ENCODE measurements around the gene SCARF1. TPM values are rescaled to one million over a fixed set of nuclear protein-coding genes. Genes with fewer than 3 reads are reported as not detected.
"Not testable (repeated sequence)": the region's sequence is repeated elsewhere in the genome, so short reads cannot be mapped to it uniquely, and the experiment has no call there.

Gene SCARF1
- total and polyA plus RNA-seq, 2 experiments from 2014 or later = 0.14 TPM; not detected in 1

GRCh38 chr17:1673041-1673785 is 27.7 kb upstream of the SCARF1 start:
- no peak overlapping the region for H3K9ac ChIP-seq
- peaks cover 70% of the 10 kb centered on the region for H3K36me3 ChIP-seq (ENCODE audit: low read depth)
- no peak overlapping the region for H2AFZ ChIP-seq
- H3F3A ChIP-seq (ENCODE audit: insufficient read depth) = peaks cover 26% of the 10 kb centered on the region
- no peaks in the 10 kb centered on the region for H4K20me1 ChIP-seq (ENCODE audit: insufficient read depth)
- H3K4me3 ChIP-seq = no peak overlapping the region
- TF ChIP-seq EZH2 (IDR thresholded peaks at IDR 0.05; ENCODE audit: insufficient read depth, poor library complexity, severe bottlenecking) (no peak), EZH2phosphoT487 (IDR thresholded peaks at IDR 0.05; ENCODE audit: insufficient read depth, low read depth) (no peak)
- H3K4me1 ChIP-seq (ENCODE audit: insufficient read depth) = peaks cover 12% of the 10 kb centered on the region
- in situ Hi-C loops (cut with MboI) = no loop called here
- 91 to 92% methylated on average over 25 to 26 of the region's 26 CpGs for WGBS, 2 experiments (ENCODE audit: low coverage in 1 of 2, low lambda C conversion rate in 2 of 2, missing lambda C conversion rate in 2 of 2)
- peaks cover 58% of the 10 kb centered on the region for H3K79me2 ChIP-seq (ENCODE audit: insufficient read depth)
- H3K4me2 ChIP-seq (ENCODE audit: unreplicated experiment) = no peak overlapping the region
- DNase-seq = no peak
- H3K27me3 ChIP-seq (replicated peaks; ENCODE audit: insufficient read depth) = no peaks in the 10 kb centered on the region
- no peaks in the 10 kb centered on the region for H3K9me3 ChIP-seq (ENCODE audit: low read depth)
- H3K9me2 ChIP-seq (ENCODE audit: insufficient read depth) = no peaks in the 10 kb centered on the region
- H3K27ac ChIP-seq = no peak overlapping the region

GRCh38 chr17:1663934-1664333 is 18.4 kb upstream of the SCARF1 start:
- DNase-seq; in situ Hi-C loops (cut with MboI); H3K27ac ChIP-seq; H3K9me2 ChIP-seq (ENCODE audit: insufficient read depth); H2AFZ ChIP-seq; H4K20me1 ChIP-seq (ENCODE audit: insufficient read depth); H3K9ac ChIP-seq; H3K27me3 ChIP-seq (replicated peaks; ENCODE audit: insufficient read depth); H3K4me3 ChIP-seq; H3K9me3 ChIP-seq (ENCODE audit: low read depth); H3K4me1 ChIP-seq (ENCODE audit: insufficient read depth); H3K4me2 ChIP-seq (ENCODE audit: unreplicated experiment): not testable (repeated sequence)
- WGBS, 2 experiments (ENCODE audit: low coverage in 1 of 2, low lambda C conversion rate in 2 of 2, missing lambda C conversion rate in 2 of 2) = 82 to 86% methylated on average over 5 of the region's 5 CpGs
- peaks cover 70% of the 10 kb centered on the region for H3K79me2 ChIP-seq (ENCODE audit: insufficient read depth)
- H3F3A ChIP-seq (ENCODE audit: insufficient read depth) = peaks cover 10% of the 10 kb centered on the region
- peaks cover 62% of the 10 kb centered on the region for H3K36me3 ChIP-seq (ENCODE audit: low read depth)

DNA sequence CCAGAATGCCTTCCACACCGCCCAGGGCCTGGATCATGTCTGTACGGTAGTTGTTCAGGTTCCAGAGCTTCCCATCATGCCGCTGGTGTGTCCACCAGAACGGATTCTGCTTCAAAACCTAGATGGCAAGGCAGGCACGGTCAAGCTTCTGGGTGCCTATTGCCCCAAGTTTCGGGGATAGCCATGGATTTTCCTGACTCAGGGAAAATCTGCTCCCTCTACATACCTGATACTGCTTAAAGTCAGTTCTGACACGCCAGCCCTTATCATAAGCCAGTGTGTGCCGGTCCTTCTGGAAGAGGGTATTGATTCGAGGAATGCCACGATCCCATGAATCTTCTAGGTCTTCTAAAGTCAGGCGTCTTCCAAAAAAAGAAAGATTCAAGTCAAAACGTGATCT is 15.5 kb upstream of the SCARF1 start:
- Histone ChIP-seq H3K79me2 (ENCODE audit: insufficient read depth) (peaks cover 51% of the 10 kb centered on the region), H3K36me3 (ENCODE audit: low read depth) (peaks cover 75% of the 10 kb centered on the region), H4K20me1 (ENCODE audit: insufficient read depth) (no peaks in the 10 kb centered on the region; the same call in 1 of the 2 replicates), H3K27ac (no peak overlapping the region), H3K9me3 (ENCODE audit: low read depth) (no peaks in the 10 kb centered on the region), H3K4me3 (no peak overlapping the region), H2AFZ (no peak overlapping the region), H3F3A (ENCODE audit: insufficient read depth) (peaks cover 10% of the 10 kb centered on the region; the same call in 1 of the 2 replicates), H3K27me3 (replicated peaks; ENCODE audit: insufficient read depth) (no peaks in the 10 kb centered on the region), H3K9ac (no peak overlapping the region), H3K4me2 (ENCODE audit: unreplicated experiment) (no peak overlapping the region), H3K9me2 (ENCODE audit: insufficient read depth) (no peaks in the 10 kb centered on the region), H3K4me1 (ENCODE audit: insufficient read depth) (no peaks in the 10 kb centered on the region)
- in situ Hi-C loops (cut with MboI) = no loop called here
- DNase-seq = no peak
- 88 to 91% methylated on average over 12 of the region's 12 CpGs for WGBS, 2 experiments (ENCODE audit: low coverage in 1 of 2, low lambda C conversion rate in 2 of 2, missing lambda C conversion rate in 2 of 2)
- no peak for TF ChIP-seq EZH2phosphoT487 (IDR thresholded peaks at IDR 0.05; ENCODE audit: insufficient read depth, low read depth)
- TF ChIP-seq EZH2 (IDR thresholded peaks at IDR 0.05; ENCODE audit: insufficient read depth, poor library complexity, severe bottlenecking) = no peak

- H3K9ac ChIP-seq = no peak overlapping the region
- WGBS, 2 experiments (ENCODE audit: low coverage in 1 of 2, low lambda C conversion rate in 2 of 2, missing lambda C conversion rate in 2 of 2) = 95 to 96% methylated on average over 9 of the region's 9 CpGs
- DNase-seq = no peak
- in situ Hi-C loops (cut with MboI) = no loop called here
- peaks cover 87% of the 10 kb centered on the region for H3K36me3 ChIP-seq (ENCODE audit: low read depth)
- no peaks in the 10 kb centered on the region for H3K9me3 ChIP-seq (ENCODE audit: low read depth)
- H4K20me1 ChIP-seq (ENCODE audit: insufficient read depth) = no peaks in the 10 kb centered on the region; the same call in 1 of the 2 replicates
- H3K4me3 ChIP-seq = no peak overlapping the region
- H3K4me1 ChIP-seq (ENCODE audit: insufficient read depth) = no peaks in the 10 kb centered on the region
- H3K27me3 ChIP-seq (replicated peaks; ENCODE audit: insufficient read depth) = no peaks in the 10 kb centered on the region
- no peak overlapping the region for H2AFZ ChIP-seq
- peaks cover 21% of the 10 kb centered on the region for H3K79me2 ChIP-seq (ENCODE audit: insufficient read depth)
- peaks cover 36% of the 10 kb centered on the region for H3F3A ChIP-seq (ENCODE audit: insufficient read depth)
- no peaks in the 10 kb centered on the region for H3K9me2 ChIP-seq (ENCODE audit: insufficient read depth)
- H3K27ac ChIP-seq = no peak overlapping the region
- TF ChIP-seq EZH2phosphoT487 (IDR thresholded peaks at IDR 0.05; ENCODE audit: insufficient read depth, low read depth) = no peak
- TF ChIP-seq EZH2 (IDR thresholded peaks at IDR 0.05; ENCODE audit: insufficient read depth, poor library complexity, severe bottlenecking) = no peak
- H3K4me2 ChIP-seq (ENCODE audit: unreplicated experiment) = no peak overlapping the region
Observed at GRCh38 chr17:1658100-1658499, 12.6 kb upstream of the SCARF1 start.

Data from GM23248 (cell line).